Urothelium cell line (cell line): Measurements from ENCODE around the gene SYNCRIP.
A peak's percentile ranks its signal among the peaks of the same experiment; 100 is the strongest.
"Not testable (repeated sequence)": the region's sequence is repeated elsewhere in the genome, so short reads cannot be mapped to it uniquely, and the experiment has no call there.

Source experiments
- DNase-seq: peaks from one replicate; pipeline ENCODE4 v3.0.0; 2011; ENCODE audit warnings: low spot score, mixed read lengths
- FAIRE-seq: peaks from 2 replicates; lab custom pipeline; 2011; peaks lifted over from hg19 to GRCh38; lab: Jason Lieb, UNC

Gene SYNCRIP

GRCh38 chr6:85672050-85672449, 29.4 kb upstream of the SYNCRIP start:
- FAIRE-seq (no peak), DNase-seq (no peak)

DNA sequence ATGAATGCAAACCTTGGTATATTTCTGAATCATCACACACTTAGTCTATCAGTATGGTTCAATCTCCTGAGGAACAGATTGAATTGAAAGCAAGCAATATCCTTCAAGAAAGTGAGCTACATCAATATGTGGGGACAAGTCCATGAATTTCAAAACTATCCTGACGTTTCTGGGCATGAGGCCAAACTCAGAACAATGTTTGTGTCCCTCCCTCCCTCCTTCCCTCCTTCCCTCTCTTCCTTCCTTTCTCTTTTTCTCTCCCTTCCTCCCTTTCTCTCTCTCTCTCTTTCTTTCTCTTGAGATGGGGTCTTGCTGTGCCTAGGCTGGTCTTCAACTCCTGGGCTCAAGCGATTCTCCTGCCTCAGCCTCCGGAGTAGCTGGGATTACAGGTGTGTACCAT, 27.9 kb upstream of the SYNCRIP start:
- no peak for FAIRE-seq
- DNase-seq, result no peak

- no peak for DNase-seq
- no peak for FAIRE-seq
These were observed 27.1 kb upstream of the SYNCRIP start for GRCh38 chr6:85669735-85670194.

GRCh38 chr6:85662251-85662650, 19.6 kb upstream of the SYNCRIP start:
- no peak for FAIRE-seq
- no peak for DNase-seq

DNA sequence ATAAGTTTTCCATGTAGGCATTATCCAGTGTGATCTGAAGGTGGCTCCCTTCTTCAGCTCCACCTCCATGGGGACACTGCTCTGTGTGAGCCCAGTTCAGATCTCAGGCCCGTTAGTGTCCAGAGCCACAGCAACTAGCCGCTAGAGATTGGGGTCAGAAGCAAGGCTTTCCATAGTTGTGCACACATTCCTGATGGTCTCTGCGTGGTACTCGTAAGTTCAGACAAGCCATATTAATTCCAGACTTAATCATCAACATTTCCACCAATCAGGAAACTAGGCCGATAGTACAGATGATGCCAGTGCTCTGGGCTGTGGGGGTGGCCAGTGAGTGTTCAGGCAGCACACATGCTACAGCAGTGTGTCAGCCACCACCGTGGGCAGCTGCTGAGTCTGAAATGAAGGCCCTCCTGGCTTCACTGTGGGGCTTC, 17.5 kb upstream of the SYNCRIP start:
- FAIRE-seq (no peak), DNase-seq (peak; percentile 58)

- FAIRE-seq, result no peak
- DNase-seq, result no peak
These were observed 7.9 kb upstream of the SYNCRIP start for GRCh38 chr6:85650606-85651005.

- FAIRE-seq, result no peak
- DNase-seq, result no peak
These were observed 1.6 kb upstream of the SYNCRIP start for GRCh38 chr6:85644279-85644762.

GRCh38 chr6:85643537-85644278, 1.0 kb upstream of the SYNCRIP start:
- DNase-seq (peak; percentile 54), FAIRE-seq (no peak)

- DNase-seq, result peak; percentile 12
- FAIRE-seq, result no peak
These were observed 551 bp downstream of the SYNCRIP start for GRCh38 chr6:85641897-85642773.

DNA sequence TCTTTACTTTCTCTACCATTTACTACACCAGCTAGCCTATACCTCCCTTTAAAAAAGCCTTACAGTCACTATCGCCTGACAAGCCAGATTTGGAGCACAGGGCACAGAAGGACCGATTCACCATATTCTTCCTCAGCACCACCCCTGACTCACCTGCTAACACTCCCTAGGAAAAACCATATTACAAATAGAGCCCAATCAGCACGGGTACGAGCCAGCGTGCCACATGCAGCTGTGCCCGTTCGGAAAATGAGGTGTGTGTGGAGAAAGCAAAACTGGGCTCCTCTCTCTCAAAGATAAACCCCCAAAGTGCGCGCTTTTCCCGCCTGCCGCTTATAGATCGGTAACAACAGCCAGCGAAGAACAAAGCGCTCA, 1.2 kb downstream of the SYNCRIP start:
- FAIRE-seq (no peak), DNase-seq (no peak)

DNA sequence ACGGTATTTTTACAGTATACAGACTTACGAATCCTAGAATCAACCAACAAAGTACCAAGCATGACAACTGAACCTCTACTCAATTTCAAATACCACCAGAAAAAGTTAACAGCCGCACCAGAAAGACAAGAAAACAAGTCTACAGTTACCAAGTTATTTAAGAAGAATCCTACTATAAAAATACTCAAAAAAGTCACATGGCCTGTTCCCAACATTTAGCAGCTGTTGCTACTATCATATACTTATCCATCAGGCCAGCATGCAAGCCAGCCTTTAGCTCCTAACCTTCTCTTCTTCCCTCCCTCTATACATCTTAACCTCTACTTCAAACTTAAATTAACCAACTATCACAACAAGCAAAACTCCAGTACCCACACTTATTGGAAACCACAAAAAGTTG, 1.9 kb downstream of the SYNCRIP start:
- DNase-seq, result no peak
- no peak for FAIRE-seq

- DNase-seq, result no peak
These were observed 5.1 kb downstream of the SYNCRIP start for GRCh38 chr6:85637579-85637978.

DNA sequence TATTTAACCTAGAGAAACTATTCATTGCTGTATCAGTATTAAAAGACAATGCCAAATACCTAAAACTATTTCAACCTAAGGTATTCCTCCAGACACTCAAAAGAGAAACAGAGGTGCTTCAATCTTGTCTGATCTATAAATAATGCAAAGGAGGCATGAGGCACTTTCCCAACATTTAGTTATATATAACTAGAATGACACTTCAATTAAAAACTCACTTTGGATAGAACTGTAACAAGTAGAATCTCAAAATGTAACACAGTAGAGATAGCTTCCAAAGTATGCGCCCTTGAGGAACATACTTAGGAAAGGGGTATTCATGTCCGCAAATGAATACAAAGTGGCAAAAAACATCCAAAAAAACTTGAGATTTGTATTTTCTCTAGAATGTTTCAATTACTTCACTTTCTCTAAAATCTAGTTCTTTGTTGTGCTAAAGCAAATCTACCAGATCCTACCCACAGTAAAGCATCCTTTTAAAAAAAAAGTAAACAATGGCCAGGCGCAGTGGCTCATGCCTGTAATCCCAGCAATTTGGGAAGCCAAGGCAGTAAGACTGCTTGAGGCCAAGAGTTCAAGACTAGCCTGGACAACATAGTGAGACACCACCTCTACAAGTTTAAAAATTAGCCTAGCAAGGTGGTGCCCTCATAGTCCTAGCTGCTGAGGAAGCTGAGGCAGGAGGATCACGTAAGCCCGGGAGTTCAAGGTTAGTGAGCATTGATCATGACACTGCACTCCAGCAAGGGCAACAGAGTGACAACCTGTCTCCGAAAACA, 10.3 kb downstream of the SYNCRIP start:
- FAIRE-seq (no peak), DNase-seq (no peak)

More at GRCh38 chr6:85637579-85637978, 5.1 kb downstream of the SYNCRIP start:
- FAIRE-seq, result no peak

DNA sequence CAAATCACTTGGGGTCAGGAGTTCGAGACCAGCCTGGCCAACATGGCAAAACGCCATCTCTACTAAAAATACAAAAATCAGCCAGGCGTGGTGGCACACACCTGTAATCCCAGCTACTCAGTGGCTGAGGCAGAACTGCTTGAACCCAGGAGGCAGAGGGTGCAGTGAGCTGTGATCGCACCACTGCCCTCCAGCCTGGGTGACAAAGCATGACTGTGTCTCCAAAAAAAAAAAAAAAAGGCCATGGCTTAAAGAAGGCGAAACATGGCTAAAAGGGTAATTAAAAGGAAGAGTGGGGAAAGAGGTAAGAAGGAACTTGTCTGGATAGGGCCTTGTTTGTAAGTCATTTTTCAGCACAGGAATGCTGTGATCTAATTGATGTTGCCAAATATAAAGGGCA, 11.6 kb downstream of the SYNCRIP start:
- DNase-seq, FAIRE-seq: not testable (repeated sequence)

- FAIRE-seq (no peak), DNase-seq (no peak)
These were observed 14.3 kb downstream of the SYNCRIP start for GRCh38 chr6:85628353-85628752.

GRCh38 chr6:85620308-85620707, 22.4 kb downstream of the SYNCRIP start:
- DNase-seq, result no peak

GRCh38 chr6:85614780-85615179, 27.9 kb downstream of the SYNCRIP start:
- FAIRE-seq, result no peak
- no peak for DNase-seq

More at GRCh38 chr6:85620308-85620707, 22.4 kb downstream of the SYNCRIP start:
- FAIRE-seq, result no peak

DNA sequence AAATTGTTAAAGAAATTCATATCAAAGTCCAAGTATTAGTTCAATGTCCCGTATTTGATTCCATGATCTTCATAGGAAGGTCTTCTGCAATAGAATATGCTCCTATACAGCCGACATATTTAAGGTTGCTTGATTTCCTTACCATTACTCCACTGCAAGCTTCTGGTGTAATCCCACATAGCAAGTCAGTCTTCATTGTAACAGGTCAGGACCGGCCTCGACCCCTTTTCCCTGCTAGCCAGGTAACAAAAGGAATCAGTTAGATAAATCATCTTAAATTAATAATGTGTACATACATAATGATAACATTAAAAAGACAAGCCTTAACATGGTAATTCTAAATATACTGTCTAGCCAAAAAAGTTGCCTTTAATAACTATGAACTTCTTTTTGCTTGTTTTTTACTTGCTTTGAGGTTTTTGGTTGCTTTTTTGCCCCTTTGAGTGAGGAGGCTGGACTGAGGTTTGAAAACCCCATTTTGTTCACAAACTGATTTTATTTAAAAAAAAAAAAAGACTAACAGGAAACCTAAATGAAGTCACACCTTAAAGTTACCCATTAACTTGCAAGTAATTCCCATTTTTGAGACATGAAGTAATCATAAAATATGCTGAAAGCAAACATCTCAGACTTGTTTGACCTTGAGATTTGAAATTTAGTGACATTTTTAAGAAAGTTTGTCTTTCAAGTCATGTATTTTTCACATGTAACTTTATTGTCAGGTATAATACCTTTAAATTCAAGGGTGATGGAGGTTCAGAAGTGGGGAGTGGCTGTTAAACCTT, 29.8 kb downstream of the SYNCRIP start:
- DNase-seq (no peak), FAIRE-seq (no peak)

- DNase-seq, result no peak
- FAIRE-seq, result no peak
These were observed 32.3 kb downstream of the SYNCRIP start for GRCh38 chr6:85610182-85610895.
